Dedifferentiated amniotic fluid mesenchymal stem cell (primary cell): Measurements from ENCODE around the gene U2AF2.

Source experiments
- DNase-seq: peaks from one replicate; pipeline ENCODE4 v3.0.0-alpha.2; 2016; ENCODE audit errors: extremely low spot score

The U2AF2 gene

GRCh38 chr19:55654868-55655647, at the start of gene U2AF2:
Gene U2AF2 (plus strand): TSS chr19:55655035. CDS start chr19:55655105, 70 bp downstream.
- peak; percentile 88 for DNase-seq

GRCh38 chr19:55605207-55605636, 49.6 kb upstream of the U2AF2 start:
- peak; percentile 95 for DNase-seq

- peak; percentile 85 for DNase-seq
Observed at GRCh38 chr19:55605637-55606470, 49.0 kb upstream of the U2AF2 start, which contains the start of gene ZNF865. Gene ZNF865 (plus strand): TSS chr19:55605647. CDS start chr19:55613619, 7,972 bp downstream.

GRCh38 chr19:55606471-55606787, 48.4 kb upstream of the U2AF2 start:
- no peak for DNase-seq

- no peak for DNase-seq
Observed at GRCh38 chr19:55606817-55607216, 48.0 kb upstream of the U2AF2 start.

GRCh38 chr19:55609326-55609725, 45.5 kb upstream of the U2AF2 start:
- no peak for DNase-seq

GRCh38 chr19:55611300-55611982, 43.4 kb upstream of the U2AF2 start:
- DNase-seq: no peak

- no peak for DNase-seq
Observed at GRCh38 chr19:55611983-55612645, 42.7 kb upstream of the U2AF2 start.

GRCh38 chr19:55613396-55613795, 41.4 kb upstream of the U2AF2 start:
- no peak for DNase-seq

GRCh38 chr19:55613930-55614710, 40.7 kb upstream of the U2AF2 start:
- no peak for DNase-seq

- no peak for DNase-seq
Observed at GRCh38 chr19:55614711-55615542, 39.9 kb upstream of the U2AF2 start.

- no peak for DNase-seq
Observed at GRCh38 chr19:55615543-55616394, 39.1 kb upstream of the U2AF2 start.

GRCh38 chr19:55616395-55616875, 38.4 kb upstream of the U2AF2 start:
- no peak for DNase-seq

- no peak for DNase-seq
Observed at GRCh38 chr19:55617426-55617825, 37.4 kb upstream of the U2AF2 start.

GRCh38 chr19:55618426-55618825, 36.4 kb upstream of the U2AF2 start:
- DNase-seq: no peak

- no peak for DNase-seq
Observed at GRCh38 chr19:55619286-55619685, 35.5 kb upstream of the U2AF2 start.

- no peak for DNase-seq
Observed at GRCh38 chr19:55620410-55621204, 34.2 kb upstream of the U2AF2 start.

GRCh38 chr19:55621205-55621672, 33.6 kb upstream of the U2AF2 start:
- DNase-seq: no peak
